ENCODE data around the gene TGM1. TPM values are rescaled to one million over a fixed set of nuclear protein-coding genes. Genes with fewer than 3 reads are reported as not detected.

Gene TGM1
- total RNA-seq, 4 donors from 2014 or later, result 1.3 to 43.3 (median 6.3) TPM

DNA sequence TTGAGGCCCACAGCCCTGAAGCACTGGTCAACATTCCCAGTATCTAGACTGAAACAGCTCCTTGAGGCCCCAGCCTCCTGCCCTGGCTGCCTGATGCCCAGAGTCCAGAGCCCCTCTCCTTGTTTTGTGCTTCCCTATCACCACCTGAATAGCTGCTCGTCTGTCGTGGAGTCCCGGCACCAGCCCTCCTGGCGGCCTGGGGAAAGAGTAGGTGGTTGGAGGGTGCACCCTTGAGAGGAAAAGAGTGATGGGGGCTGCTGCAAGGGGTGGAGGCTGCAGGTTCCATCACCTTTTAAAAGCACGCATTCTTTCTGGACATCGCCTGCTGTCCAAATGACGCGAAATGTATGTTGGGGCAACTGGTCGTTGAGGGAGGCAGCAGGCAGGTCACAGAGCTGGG lies 5.2 kb upstream of the TGM1 start:
- 80% methylated on average over 5 of the region's 9 CpGs; no CpG with 5 or more reads in 1 of the 2 donors for WGBS, 2 donors (ENCODE audit: low coverage in 1 of 2)
- no peak for ATAC-seq
- no peak overlapping the region for H3K4me3 ChIP-seq
- H3K4me1 ChIP-seq, result peaks cover 0 to 19% (median 6%) of the 10 kb centered on the region in 3 donors
- TF ChIP-seq, protein P1, sequence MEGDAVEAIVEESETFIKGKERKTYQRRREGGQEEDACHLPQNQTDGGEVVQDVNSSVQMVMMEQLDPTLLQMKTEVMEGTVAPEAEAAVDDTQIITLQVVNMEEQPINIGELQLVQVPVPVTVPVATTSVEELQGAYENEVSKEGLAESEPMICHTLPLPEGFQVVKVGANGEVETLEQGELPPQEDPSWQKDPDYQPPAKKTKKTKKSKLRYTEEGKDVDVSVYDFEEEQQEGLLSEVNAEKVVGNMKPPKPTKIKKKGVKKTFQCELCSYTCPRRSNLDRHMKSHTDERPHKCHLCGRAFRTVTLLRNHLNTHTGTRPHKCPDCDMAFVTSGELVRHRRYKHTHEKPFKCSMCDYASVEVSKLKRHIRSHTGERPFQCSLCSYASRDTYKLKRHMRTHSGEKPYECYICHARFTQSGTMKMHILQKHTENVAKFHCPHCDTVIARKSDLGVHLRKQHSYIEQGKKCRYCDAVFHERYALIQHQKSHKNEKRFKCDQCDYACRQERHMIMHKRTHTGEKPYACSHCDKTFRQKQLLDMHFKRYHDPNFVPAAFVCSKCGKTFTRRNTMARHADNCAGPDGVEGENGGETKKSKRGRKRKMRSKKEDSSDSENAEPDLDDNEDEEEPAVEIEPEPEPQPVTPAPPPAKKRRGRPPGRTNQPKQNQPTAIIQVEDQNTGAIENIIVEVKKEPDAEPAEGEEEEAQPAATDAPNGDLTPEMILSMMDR (IDR thresholded peaks at IDR 0.05), result no peak
- TF ChIP-seq POLR2AphosphoS5 (IDR thresholded peaks at IDR 0.05), result no peak
- no peak for TF ChIP-seq POLR2A (IDR thresholded peaks at IDR 0.05)
- no peak for TF ChIP-seq EP300 (IDR thresholded peaks at IDR 0.05)
- H3K9me3 ChIP-seq, result no peaks in the 10 kb centered on the region
- peaks cover 0 to 60% of the 10 kb centered on the region in 2 donors for H3K36me3 ChIP-seq
- no peaks in the 10 kb centered on the region for H3K27me3 ChIP-seq
- H3K27ac ChIP-seq, result no peak overlapping the region

DNA sequence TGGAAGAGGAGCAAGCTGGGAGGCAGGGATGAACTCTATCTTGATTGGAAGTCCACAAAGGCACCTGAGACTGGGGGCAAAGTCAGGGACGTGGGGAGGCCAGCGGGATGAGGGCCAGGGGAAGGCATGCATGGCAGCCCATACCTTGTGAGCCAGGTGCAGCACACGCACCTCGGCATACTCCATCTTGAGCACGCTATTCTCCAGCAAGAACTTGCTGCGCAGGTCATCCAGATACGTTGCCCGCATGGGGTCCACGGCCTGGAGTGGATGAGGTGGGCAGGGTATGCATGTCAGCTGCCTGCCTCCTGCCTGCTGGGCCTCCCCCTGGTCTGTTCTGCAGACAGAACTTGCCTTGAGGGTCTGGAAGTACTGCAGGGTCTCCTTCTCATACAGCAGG lies 4.5 kb upstream of the TGM1 start:
- WGBS, 2 donors (ENCODE audit: low coverage in 1 of 2), result 78% methylated on average over 3 of the region's 9 CpGs; no CpG with 5 or more reads in 1 of the 2 donors
- Histone ChIP-seq H3K27ac (no peak overlapping the region), H3K27me3 (no peaks in the 10 kb centered on the region), H3K4me1 (peaks cover 0 to 17% (median 6%) of the 10 kb centered on the region in 3 donors), H3K36me3 (peaks cover 0 to 60% of the 10 kb centered on the region in 2 donors), H3K4me3 (no peak overlapping the region), H3K9me3 (no peaks in the 10 kb centered on the region)
- TF ChIP-seq, protein P1 (IDR thresholded peaks at IDR 0.05), result no peak
- TF ChIP-seq POLR2AphosphoS5 (IDR thresholded peaks at IDR 0.05), result no peak
- TF ChIP-seq EP300 (IDR thresholded peaks at IDR 0.05), result no peak
- no peak for ATAC-seq

DNA sequence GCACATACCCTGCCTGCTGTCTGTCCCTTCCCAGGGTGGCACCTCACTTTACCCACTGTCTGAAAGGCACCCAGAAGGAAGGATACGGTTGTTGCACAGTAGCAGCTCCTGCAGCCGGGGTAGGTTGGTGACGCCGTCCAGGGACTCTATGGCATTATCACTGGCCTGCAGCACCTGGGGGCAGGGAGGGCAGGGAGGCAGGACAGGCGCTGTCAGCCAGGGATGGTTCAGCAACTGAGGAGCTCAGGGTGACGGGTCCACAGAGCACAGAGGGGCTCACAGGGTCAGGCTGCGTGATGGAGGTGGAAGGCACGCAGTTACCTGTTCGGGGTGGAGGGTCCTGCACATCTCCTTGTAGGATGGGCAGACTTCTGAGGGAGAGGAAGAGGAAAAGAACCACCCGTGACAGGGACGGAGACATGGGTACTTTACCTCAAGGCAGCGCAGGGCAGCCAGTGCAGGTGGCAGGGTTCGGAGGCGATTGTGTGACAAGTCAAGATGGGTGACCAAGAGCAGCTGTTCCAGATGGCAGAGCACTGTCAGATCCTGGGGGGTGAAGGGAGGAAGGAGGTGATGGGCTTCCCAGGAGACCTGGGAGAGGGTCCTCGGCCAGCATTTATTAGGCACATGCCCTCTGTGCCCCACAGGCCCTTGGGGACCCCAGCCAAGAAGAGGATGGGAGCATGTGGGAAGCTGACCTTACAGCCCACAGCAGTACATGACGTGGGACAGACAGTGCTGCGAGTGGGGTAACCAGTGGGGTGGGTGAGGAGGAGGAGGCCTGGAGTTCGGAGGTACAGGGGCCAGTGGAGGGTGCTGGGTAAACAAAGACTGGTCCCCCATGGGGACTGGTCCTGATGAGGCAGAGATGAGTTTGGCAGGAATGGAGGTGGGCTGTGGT lies 3.6 kb upstream of the TGM1 start:
- Histone ChIP-seq H3K36me3 (peaks cover 0 to 60% of the 10 kb centered on the region in 2 donors), H3K27ac (no peak overlapping the region), H3K27me3 (no peaks in the 10 kb centered on the region), H3K4me3 (no peak overlapping the region), H3K9me3 (no peaks in the 10 kb centered on the region), H3K4me1 (peaks cover 0 to 7% (median under 1%) of the 10 kb centered on the region in 3 donors)
- TF ChIP-seq POLR2A (IDR thresholded peaks at IDR 0.05) (no peak), EP300 (IDR thresholded peaks at IDR 0.05) (no peak), POLR2AphosphoS5 (IDR thresholded peaks at IDR 0.05) (no peak)
- TF ChIP-seq, protein P1 (IDR thresholded peaks at IDR 0.05), result no peak
- 62 to 76% methylated on average over 5 to 11 of the region's 18 CpGs for WGBS, 2 donors (ENCODE audit: low coverage in 1 of 2)
- ATAC-seq, result no peak

DNA sequence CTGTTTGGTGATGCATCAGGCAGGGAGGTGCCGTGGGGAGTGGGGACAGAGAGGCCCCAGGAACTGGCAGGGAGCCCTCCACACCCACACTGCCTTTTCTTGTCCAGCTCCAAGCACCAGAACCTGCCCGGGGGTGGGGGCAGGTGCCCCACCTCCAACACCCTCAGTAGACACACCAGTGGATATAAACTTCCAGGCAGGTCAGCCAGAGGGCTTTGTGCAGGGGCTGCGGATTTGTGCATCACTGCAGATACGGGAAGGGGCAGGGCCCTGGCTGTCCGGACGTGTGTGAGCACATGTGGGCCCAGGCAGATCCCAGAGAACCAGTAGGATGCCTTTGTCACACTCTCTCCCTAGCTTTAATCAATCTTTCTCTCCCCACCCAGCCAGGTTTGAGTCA lies 1.3 kb upstream of the TGM1 start:
- WGBS, 2 donors (ENCODE audit: low coverage in 1 of 2), result 56% methylated on average over 4 of the region's 6 CpGs; no CpG with 5 or more reads in 1 of the 2 donors
- ATAC-seq, result no peak
- no peak for TF ChIP-seq POLR2AphosphoS5 (IDR thresholded peaks at IDR 0.05)
- TF ChIP-seq POLR2A (IDR thresholded peaks at IDR 0.05), result no peak
- TF ChIP-seq, protein P1 (IDR thresholded peaks at IDR 0.05), result no peak
- no peak for TF ChIP-seq EP300 (IDR thresholded peaks at IDR 0.05)
- peaks cover 0 to 52% of the 10 kb centered on the region in 2 donors for H3K36me3 ChIP-seq
- no peak overlapping the region for H3K4me3 ChIP-seq
- H3K27me3 ChIP-seq, result no peaks in the 10 kb centered on the region
- no peaks in the 10 kb centered on the region for H3K9me3 ChIP-seq
- H3K4me1 ChIP-seq, result peaks cover 0 to 3% (median 0%) of the 10 kb centered on the region in 3 donors
- no peak overlapping the region for H3K27ac ChIP-seq

All from gastroesophageal sphincter (tissue), 4 donors.